ENCODE results near the gene PI16. TPM values are rescaled to one million over a fixed set of nuclear protein-coding genes. Genes with fewer than 3 reads are reported as not detected.

PI16 gene
- total RNA-seq, 1 experiment from 2014 or later = not detected

- no TSS peak for BruUV-seq (replicated peaks)
Observed at GRCh38 chr6:36971921-36972673, 17.6 kb downstream of the PI16 start.

DNA sequence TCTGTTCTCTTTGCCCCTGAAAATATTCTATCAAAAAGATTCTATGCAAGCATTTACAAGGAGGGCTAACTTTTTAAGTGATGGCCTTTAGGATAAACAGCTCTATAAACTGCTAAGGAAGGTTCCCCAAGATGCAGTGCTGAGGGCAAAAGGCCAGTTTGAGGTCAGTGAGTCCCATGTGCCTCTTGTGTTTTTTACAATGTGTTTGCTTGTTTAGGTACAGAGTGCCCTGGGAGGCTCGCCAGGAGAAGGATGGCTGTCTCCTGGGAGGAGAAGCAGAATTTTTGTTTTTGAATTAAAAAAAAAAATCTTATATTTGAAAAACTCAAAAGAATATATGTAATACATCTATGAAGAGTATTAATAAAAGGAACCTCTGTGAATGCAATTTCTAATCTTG, 18.7 kb downstream of the PI16 start:
- Histone ChIP-seq H3K27ac (ENCODE audit: low read length) (no peak overlapping the region), H3K4me1 (ENCODE audit: control insufficient read depth, insufficient read depth, low read length) (no peaks in the 10 kb centered on the region), H3K9me3 (ENCODE audit: control insufficient read depth, insufficient read depth, low read depth, low read length) (no peaks in the 10 kb centered on the region), H3K27me3 (ENCODE audit: control insufficient read depth, insufficient read depth, low read length) (no peaks in the 10 kb centered on the region), H3K4me3 (ENCODE audit: low read depth in 2 of 2, low read length in 2 of 2) (no peak overlapping the region), H3K36me3 (ENCODE audit: control insufficient read depth, insufficient read depth, low read length) (peaks cover 25% of the 10 kb centered on the region)
- in situ Hi-C loops (cut with HindIII; ENCODE audit: low pct_unique_long_range_greater_than_20kb, low sequenced_read_pairs) = no loop called here
- no peak for TF ChIP-seq SIN3A (IDR thresholded peaks at IDR 0.05; ENCODE audit: borderline replicate concordance, insufficient read depth, low read depth, low read length)
- TF ChIP-seq TCF7L2 (IDR thresholded peaks at IDR 0.05; ENCODE audit: low read depth, low read length) = no peak
- TF ChIP-seq, protein P1, sequence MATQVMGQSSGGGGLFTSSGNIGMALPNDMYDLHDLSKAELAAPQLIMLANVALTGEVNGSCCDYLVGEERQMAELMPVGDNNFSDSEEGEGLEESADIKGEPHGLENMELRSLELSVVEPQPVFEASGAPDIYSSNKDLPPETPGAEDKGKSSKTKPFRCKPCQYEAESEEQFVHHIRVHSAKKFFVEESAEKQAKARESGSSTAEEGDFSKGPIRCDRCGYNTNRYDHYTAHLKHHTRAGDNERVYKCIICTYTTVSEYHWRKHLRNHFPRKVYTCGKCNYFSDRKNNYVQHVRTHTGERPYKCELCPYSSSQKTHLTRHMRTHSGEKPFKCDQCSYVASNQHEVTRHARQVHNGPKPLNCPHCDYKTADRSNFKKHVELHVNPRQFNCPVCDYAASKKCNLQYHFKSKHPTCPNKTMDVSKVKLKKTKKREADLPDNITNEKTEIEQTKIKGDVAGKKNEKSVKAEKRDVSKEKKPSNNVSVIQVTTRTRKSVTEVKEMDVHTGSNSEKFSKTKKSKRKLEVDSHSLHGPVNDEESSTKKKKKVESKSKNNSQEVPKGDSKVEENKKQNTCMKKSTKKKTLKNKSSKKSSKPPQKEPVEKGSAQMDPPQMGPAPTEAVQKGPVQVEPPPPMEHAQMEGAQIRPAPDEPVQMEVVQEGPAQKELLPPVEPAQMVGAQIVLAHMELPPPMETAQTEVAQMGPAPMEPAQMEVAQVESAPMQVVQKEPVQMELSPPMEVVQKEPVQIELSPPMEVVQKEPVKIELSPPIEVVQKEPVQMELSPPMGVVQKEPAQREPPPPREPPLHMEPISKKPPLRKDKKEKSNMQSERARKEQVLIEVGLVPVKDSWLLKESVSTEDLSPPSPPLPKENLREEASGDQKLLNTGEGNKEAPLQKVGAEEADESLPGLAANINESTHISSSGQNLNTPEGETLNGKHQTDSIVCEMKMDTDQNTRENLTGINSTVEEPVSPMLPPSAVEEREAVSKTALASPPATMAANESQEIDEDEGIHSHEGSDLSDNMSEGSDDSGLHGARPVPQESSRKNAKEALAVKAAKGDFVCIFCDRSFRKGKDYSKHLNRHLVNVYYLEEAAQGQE (IDR thresholded peaks at IDR 0.05; ENCODE audit: insufficient read depth in 1 of 2, low read depth in 2 of 2, low read length in 1 of 2) = no peak
- TF ChIP-seq POLR2AphosphoS5 (IDR thresholded peaks at IDR 0.05; ENCODE audit: low read depth, low read length) = no peak
- TF ChIP-seq CTCF (IDR thresholded peaks at IDR 0.05) = no peak
- ATAC-seq (no peak), DNase-seq (ENCODE audit: low read depth, low spot score) (no peak)
- ChIA-PET POLR2A (interaction anchor here (0.6 kb wide), 1 partner anchor 99 kb away, joined by 7 read pairs; no protein-coding TSS in a partner anchor), CTCF (no interaction called here)
- intact Hi-C loops (cut with micrococcal nuclease; ENCODE audit: unreplicated experiment) = no loop called here
- BruUV-seq (replicated peaks) = no TSS peak

More at GRCh38 chr6:36971921-36972673, 17.6 kb downstream of the PI16 start:
- TF ChIP-seq CTCF (IDR thresholded peaks at IDR 0.05) = no peak
- no peak for TF ChIP-seq SIN3A (IDR thresholded peaks at IDR 0.05; ENCODE audit: borderline replicate concordance, insufficient read depth, low read depth, low read length)
- no peak for TF ChIP-seq TCF7L2 (IDR thresholded peaks at IDR 0.05; ENCODE audit: low read depth, low read length)
- no peak for TF ChIP-seq POLR2AphosphoS5 (IDR thresholded peaks at IDR 0.05; ENCODE audit: low read depth, low read length)
- TF ChIP-seq, protein P1 (IDR thresholded peaks at IDR 0.05; ENCODE audit: insufficient read depth in 1 of 2, low read depth in 2 of 2, low read length in 1 of 2) = no peak
- in situ Hi-C loops (cut with HindIII; ENCODE audit: low pct_unique_long_range_greater_than_20kb, low sequenced_read_pairs) = no loop called here
- Histone ChIP-seq H3K27me3 (ENCODE audit: control insufficient read depth, insufficient read depth, low read length) (no peaks in the 10 kb centered on the region), H3K27ac (ENCODE audit: low read length) (no peak overlapping the region), H3K4me1 (ENCODE audit: control insufficient read depth, insufficient read depth, low read length) (no peaks in the 10 kb centered on the region), H3K9me3 (ENCODE audit: control insufficient read depth, insufficient read depth, low read depth, low read length) (no peaks in the 10 kb centered on the region), H3K4me3 (ENCODE audit: low read depth in 2 of 2, low read length in 2 of 2) (no peak overlapping the region), H3K36me3 (ENCODE audit: control insufficient read depth, insufficient read depth, low read length) (peaks cover 27% of the 10 kb centered on the region)
- intact Hi-C loops (cut with micrococcal nuclease; ENCODE audit: unreplicated experiment) = no loop called here
- DNase-seq (ENCODE audit: low read depth, low spot score) = no peak
- ATAC-seq = no peak
- POLR2A ChIA-PET = no interaction called here
- CTCF ChIA-PET = interaction anchor here (0.5 kb wide), 1 partner anchor 75 kb away, joined by 3 read pairs; no protein-coding TSS in a partner anchor

All from Panc1 (cell line).